Measurements from ENCODE around the gene SPRED2.
"Not testable (repeated sequence)": the region's sequence is repeated elsewhere in the genome, so short reads cannot be mapped to it uniquely, and the experiment has no call there.

SPRED2 gene

GRCh38 chr2:65326276-65326675 lies 106.1 kb downstream of the SPRED2 start:
- no peak for DNase-seq (ENCODE audit: low read depth)
- TF ChIP-seq CTCF (IDR thresholded peaks at IDR 0.05; ENCODE audit: low read length, missing control alignments): no peak
- H3K4me3 ChIP-seq (replicated peaks; ENCODE audit: low read depth, low read length): no peak overlapping the region

GRCh38 chr2:65325066-65325465 lies 107.3 kb downstream of the SPRED2 start:
- DNase-seq (ENCODE audit: low read depth): no peak
- no peak overlapping the region for H3K4me3 ChIP-seq (replicated peaks; ENCODE audit: low read depth, low read length)
- TF ChIP-seq CTCF (IDR thresholded peaks at IDR 0.05; ENCODE audit: low read length, missing control alignments): no peak

GRCh38 chr2:65320946-65321345 lies 111.5 kb downstream of the SPRED2 start:
- TF ChIP-seq CTCF (IDR thresholded peaks at IDR 0.05; ENCODE audit: low read length, missing control alignments): no peak
- DNase-seq (ENCODE audit: low read depth): no peak

GRCh38 chr2:65320042-65320725 lies 112.2 kb downstream of the SPRED2 start:
- DNase-seq (ENCODE audit: low read depth): peak; percentile 87
- TF ChIP-seq CTCF (IDR thresholded peaks at IDR 0.05; ENCODE audit: low read length, missing control alignments): peak; percentile 67
- no peak overlapping the region for H3K4me3 ChIP-seq (replicated peaks; ENCODE audit: low read depth, low read length)

More at GRCh38 chr2:65320946-65321345, 111.5 kb downstream of the SPRED2 start:
- no peak overlapping the region for H3K4me3 ChIP-seq (replicated peaks; ENCODE audit: low read depth, low read length)

- no peak for TF ChIP-seq CTCF (IDR thresholded peaks at IDR 0.05; ENCODE audit: low read length, missing control alignments)
- no peak overlapping the region for H3K4me3 ChIP-seq (replicated peaks; ENCODE audit: low read depth, low read length)
Measured at GRCh38 chr2:65319674-65320041, 112.7 kb downstream of the SPRED2 start.

GRCh38 chr2:65319072-65319673 lies 113.2 kb downstream of the SPRED2 start:
- TF ChIP-seq CTCF (IDR thresholded peaks at IDR 0.05; ENCODE audit: low read length, missing control alignments): no peak
- no peak overlapping the region for H3K4me3 ChIP-seq (replicated peaks; ENCODE audit: low read depth, low read length)
- DNase-seq (ENCODE audit: low read depth): no peak

More at GRCh38 chr2:65319674-65320041, 112.7 kb downstream of the SPRED2 start:
- DNase-seq (ENCODE audit: low read depth): no peak

GRCh38 chr2:65317841-65318240 lies 114.6 kb downstream of the SPRED2 start:
- no peak for DNase-seq (ENCODE audit: low read depth)
- no peak for TF ChIP-seq CTCF (IDR thresholded peaks at IDR 0.05; ENCODE audit: low read length, missing control alignments)
- H3K4me3 ChIP-seq (replicated peaks; ENCODE audit: low read depth, low read length): no peak overlapping the region

- H3K4me3 ChIP-seq (replicated peaks; ENCODE audit: low read depth, low read length); DNase-seq (ENCODE audit: low read depth): not testable (repeated sequence)
Measured at GRCh38 chr2:65317351-65317750, 115.0 kb downstream of the SPRED2 start.

Data from fibroblast of pulmonary artery (primary cell).